Stimulated activated CD4-positive, alpha-beta T cell treated with anti-CD3 and anti-CD28 coated beads, Interleukin-4, amount 100 ng/mL, for 1 hour (primary cell): ENCODE data around the gene PARP16.

Experiments used
- DNase-seq: peaks from one replicate; pipeline ENCODE4 v3.0.0-alpha.2; 2020

Gene PARP16

GRCh38 chr15:65286704-65287519 is at the start of gene PARP16:
Gene PARP16 (minus strand): TSS chr15:65286883. CDS start chr15:65286426, 457 bp downstream.
- peak; percentile 91 for DNase-seq

- DNase-seq, result no peak
Measured at GRCh38 chr15:65335278-65336055, 48.8 kb upstream of the PARP16 start.

- no peak for DNase-seq
Measured at GRCh38 chr15:65334586-65335231, 48.0 kb upstream of the PARP16 start.

- DNase-seq, result no peak
Measured at GRCh38 chr15:65333856-65334255, 47.2 kb upstream of the PARP16 start.

- DNase-seq, result no peak
Measured at GRCh38 chr15:65333148-65333820, 46.6 kb upstream of the PARP16 start.

- no peak for DNase-seq
Measured at GRCh38 chr15:65332391-65333147, 45.9 kb upstream of the PARP16 start.

- no peak for DNase-seq
Measured at GRCh38 chr15:65331811-65332210, 45.1 kb upstream of the PARP16 start.

- no peak for DNase-seq
Measured at GRCh38 chr15:65330934-65331645, 44.4 kb upstream of the PARP16 start.

- no peak for DNase-seq
Measured at GRCh38 chr15:65329984-65330735, 43.5 kb upstream of the PARP16 start.

- DNase-seq, result no peak
Measured at GRCh38 chr15:65329288-65329983, 42.8 kb upstream of the PARP16 start.

- DNase-seq, result no peak
Measured at GRCh38 chr15:65328506-65329287, 42.0 kb upstream of the PARP16 start.

- no peak for DNase-seq
Measured at GRCh38 chr15:65327651-65328393, 41.1 kb upstream of the PARP16 start.

- no peak for DNase-seq
Measured at GRCh38 chr15:65326818-65327217, 40.1 kb upstream of the PARP16 start.

- no peak for DNase-seq
Measured at GRCh38 chr15:65326117-65326526, 39.4 kb upstream of the PARP16 start.

GRCh38 chr15:65323071-65323511 is 36.4 kb upstream of the PARP16 start:
- DNase-seq, result no peak

GRCh38 chr15:65318870-65319356 is 32.2 kb upstream of the PARP16 start:
- DNase-seq, result peak; percentile 69

- no peak for DNase-seq
Measured at GRCh38 chr15:65312400-65312916, 25.8 kb upstream of the PARP16 start.

GRCh38 chr15:65311760-65312159 is 25.1 kb upstream of the PARP16 start:
- DNase-seq, result no peak
